Neural cell (in vitro differentiated cells): Measurements from ENCODE around the gene SIRPG. TPM values are rescaled to one million over a fixed set of nuclear protein-coding genes. Genes with fewer than 3 reads are reported as not detected.

Source experiments
- H2AFZ ChIP-seq: fragments of 200-600, 300-800 bp; sonication (generic), shearing (Covaris generic); 2 replicates; pipeline ENCODE4 v1.6.0; 2014; ENCODE audit warnings: low read depth, mild to moderate bottlenecking, antibody characterized with exemption, low read length, moderate library complexity
- H3F3A ChIP-seq: fragments of 200-600 bp; shearing (Covaris generic); 2 replicates; pipeline ENCODE4 v1.6.1; 2016; ENCODE audit warnings: mild to moderate bottlenecking, moderate library complexity, mixed read lengths, antibody characterized with exemption, low read length; ENCODE audit not compliant: insufficient read depth, poor library complexity, severe bottlenecking
- H3K27ac ChIP-seq: fragments of 200-600, 300-800 bp; sonication (generic), shearing (Covaris generic); 2 replicates; pipeline ENCODE4 v1.5.1; 2014; ENCODE audit warnings: mild to moderate bottlenecking, low read length, moderate library complexity
- H3K27me3 ChIP-seq: fragments of 300-800, 200-600 bp; sonication (generic), shearing (Covaris generic); 2 replicates; pipeline ENCODE4 v1.6.0; 2014; ENCODE audit warnings: mild to moderate bottlenecking, low read depth, low read length, moderate library complexity; ENCODE audit not compliant: insufficient read depth
- H3K36me3 ChIP-seq: fragments of 300-800, 200-600 bp; sonication (generic), shearing (Covaris generic); 2 replicates; pipeline ENCODE4 v1.5.1; 2014; ENCODE audit warnings: mild to moderate bottlenecking, antibody characterized with exemption, low read length, moderate library complexity; ENCODE audit not compliant: insufficient read depth
- H3K4me2 ChIP-seq: fragments of 300-800, 200-600 bp; sonication (generic), shearing (Covaris generic); 2 replicates; pipeline ENCODE4 v1.6.0; 2014; ENCODE audit warnings: mild to moderate bottlenecking, low read length
- H3K4me3 ChIP-seq: fragments of 300-800, 200-600 bp; sonication (generic), shearing (Covaris generic); 2 replicates; pipeline ENCODE4 v1.5.1; 2014; ENCODE audit warnings: mild to moderate bottlenecking, low read length, moderate library complexity
- H3K79me2 ChIP-seq: fragments of 200-600 bp; shearing (Covaris generic); replicated peaks from 2 replicates; pipeline ENCODE4 v1.6.0; 2014; ENCODE audit warnings: mild to moderate bottlenecking, low read length, moderate library complexity; ENCODE audit not compliant: insufficient read depth
- H3K9ac ChIP-seq: fragments of 300-800, 200-600 bp; sonication (generic), shearing (Covaris generic); 2 replicates; pipeline ENCODE4 v1.6.1; 2016; ENCODE audit warnings: mild to moderate bottlenecking, low read length, mixed read lengths
- H3K9me2 ChIP-seq: fragments of 200-600 bp; shearing (Covaris generic); 2 replicates; pipeline ENCODE4 v1.6.1; 2016; ENCODE audit warnings: mild to moderate bottlenecking, low read length, mixed read lengths; ENCODE audit not compliant: insufficient read depth
- H3K9me3 ChIP-seq: fragments of 200-600, 300-800 bp; sonication (generic), shearing (Covaris generic); 2 replicates; pipeline ENCODE4 v1.6.1; 2016; ENCODE audit warnings: mild to moderate bottlenecking, mixed run types, low read length, moderate library complexity, mixed read lengths
- H4K20me1 ChIP-seq: fragments of 200-600 bp; shearing (Covaris generic); 2 replicates; pipeline ENCODE4 v1.6.1; 2016; ENCODE audit warnings: mild to moderate bottlenecking, mixed run types; ENCODE audit not compliant: insufficient read depth
- EP300 ChIP-seq: fragments of 450-650 bp; conservative IDR thresholded peaks from 2 replicates; pipeline ENCODE4 v1.6.1; 2014; ENCODE audit warnings: antibody characterized with exemption, mild to moderate bottlenecking, moderate library complexity; ENCODE audit not compliant: poor library complexity, severe bottlenecking
- EZH2 ChIP-seq: fragments of 200-600, 300-800 bp; shearing (Covaris generic), sonication (generic); IDR thresholded peaks from 2 replicates; pipeline ENCODE4 v1.6.1; 2014; ENCODE audit warnings: antibody characterized with exemption, low read length, borderline replicate concordance, mild to moderate bottlenecking; ENCODE audit not compliant: insufficient read depth, poor library complexity, severe bottlenecking
- MXI1 ChIP-seq: fragments of 450-650 bp; conservative IDR thresholded peaks from 2 replicates; pipeline ENCODE4 v1.6.1; 2014; ENCODE audit warnings: antibody characterized with exemption, mild to moderate bottlenecking; ENCODE audit not compliant: poor library complexity, severe bottlenecking
- POLR2AphosphoS5 ChIP-seq: IDR thresholded peaks from 2 replicates; pipeline ENCODE4 v1.6.1; 2012
- RAD21 ChIP-seq: fragments of 450-650 bp; conservative IDR thresholded peaks from 2 replicates; pipeline ENCODE4 v1.6.1; 2014; ENCODE audit warnings: antibody characterized with exemption, mild to moderate bottlenecking, moderate library complexity
- REST ChIP-seq: IDR thresholded peaks from 2 replicates; pipeline ENCODE4 v1.6.1; 2012; ENCODE audit warnings: borderline replicate concordance
- SMC3 ChIP-seq: fragments of 450-650 bp; conservative IDR thresholded peaks from 2 replicates; pipeline ENCODE4 v1.6.1; 2014; ENCODE audit warnings: antibody characterized with exemption, mild to moderate bottlenecking, moderate library complexity; ENCODE audit not compliant: poor library complexity
- TAF1 ChIP-seq: IDR thresholded peaks from 2 replicates; pipeline ENCODE4 v1.6.1; 2012; ENCODE audit warnings: low read depth
- polyA plus RNA-seq: library from polyadenylated mRNA; depleted of rRNA; stranded (reverse); fragments of >200 nt; gene quantifications from 2 replicates; pipeline ENCODE4 v1.2.3, GENCODE V29; 2014
- TF ChIP-seq, protein P1 (sequence below): fragments of 450-650 bp; IDR thresholded peaks from 2 replicates; pipeline ENCODE4 v1.5.1; 2014; ENCODE audit warnings: antibody characterized with exemption, mild to moderate bottlenecking, moderate library complexity; ENCODE audit not compliant: poor library complexity, severe bottlenecking

SIRPG gene
- polyA plus RNA-seq, 1 donor from 2014 or later, result not detected

GRCh38 chr20:1637755-1638154 is 19.8 kb downstream of the SIRPG start:
- Histone ChIP-seq H3K27me3 (no peaks in the 10 kb centered on the region), H3K9me3 (no peaks in the 10 kb centered on the region), H3F3A (no peaks in the 10 kb centered on the region), H3K4me2 (no peak overlapping the region), H3K9ac (no peak overlapping the region), H3K9me2 (no peaks in the 10 kb centered on the region), H2AFZ (no peak overlapping the region), H3K79me2 (no peaks in the 10 kb centered on the region), H4K20me1 (no peaks in the 10 kb centered on the region), H3K4me3 (no peak overlapping the region), H3K27ac (no peak overlapping the region), H3K36me3 (no peaks in the 10 kb centered on the region)
- TF ChIP-seq MXI1 (no peak), POLR2AphosphoS5 (no peak), REST (no peak), RAD21 (no peak), EZH2 (no peak), TAF1 (no peak), SMC3 (no peak), EP300 (no peak)
- TF ChIP-seq, protein P1, sequence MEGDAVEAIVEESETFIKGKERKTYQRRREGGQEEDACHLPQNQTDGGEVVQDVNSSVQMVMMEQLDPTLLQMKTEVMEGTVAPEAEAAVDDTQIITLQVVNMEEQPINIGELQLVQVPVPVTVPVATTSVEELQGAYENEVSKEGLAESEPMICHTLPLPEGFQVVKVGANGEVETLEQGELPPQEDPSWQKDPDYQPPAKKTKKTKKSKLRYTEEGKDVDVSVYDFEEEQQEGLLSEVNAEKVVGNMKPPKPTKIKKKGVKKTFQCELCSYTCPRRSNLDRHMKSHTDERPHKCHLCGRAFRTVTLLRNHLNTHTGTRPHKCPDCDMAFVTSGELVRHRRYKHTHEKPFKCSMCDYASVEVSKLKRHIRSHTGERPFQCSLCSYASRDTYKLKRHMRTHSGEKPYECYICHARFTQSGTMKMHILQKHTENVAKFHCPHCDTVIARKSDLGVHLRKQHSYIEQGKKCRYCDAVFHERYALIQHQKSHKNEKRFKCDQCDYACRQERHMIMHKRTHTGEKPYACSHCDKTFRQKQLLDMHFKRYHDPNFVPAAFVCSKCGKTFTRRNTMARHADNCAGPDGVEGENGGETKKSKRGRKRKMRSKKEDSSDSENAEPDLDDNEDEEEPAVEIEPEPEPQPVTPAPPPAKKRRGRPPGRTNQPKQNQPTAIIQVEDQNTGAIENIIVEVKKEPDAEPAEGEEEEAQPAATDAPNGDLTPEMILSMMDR, result no peak

- Histone ChIP-seq H4K20me1 (no peaks in the 10 kb centered on the region), H3K9me2 (no peaks in the 10 kb centered on the region), H3K4me3 (no peak overlapping the region), H3F3A (no peaks in the 10 kb centered on the region), H3K9ac (no peak overlapping the region), H2AFZ (no peak overlapping the region), H3K79me2 (no peaks in the 10 kb centered on the region), H3K4me2 (no peak overlapping the region), H3K9me3 (no peaks in the 10 kb centered on the region), H3K27ac (no peak overlapping the region), H3K27me3 (no peaks in the 10 kb centered on the region), H3K36me3 (no peaks in the 10 kb centered on the region)
- TF ChIP-seq REST, result no peak
- TF ChIP-seq MXI1, result no peak
- no peak for TF ChIP-seq SMC3
- TF ChIP-seq RAD21, result no peak
- TF ChIP-seq EP300, result no peak
- TF ChIP-seq POLR2AphosphoS5, result no peak
- TF ChIP-seq TAF1, result no peak
- no peak for TF ChIP-seq EZH2
- TF ChIP-seq, protein P1, result no peak
Measured at GRCh38 chr20:1637226-1637625, 20.4 kb downstream of the SIRPG start.
